ENCODE results near the gene HOXB1.
"Not testable (repeated sequence)": the region's sequence is repeated elsewhere in the genome, so short reads cannot be mapped to it uniquely, and the experiment has no call there.

HOXB1 gene

GRCh38 chr17:48515925-48516900, 14.6 kb downstream of the HOXB1 start:
- DNase-seq: no peak

GRCh38 chr17:48514477-48514876, 16.3 kb downstream of the HOXB1 start:
- no peak for DNase-seq

GRCh38 chr17:48513666-48514455, 16.9 kb downstream of the HOXB1 start:
- DNase-seq: no peak

- DNase-seq: no peak
Observed at GRCh38 chr17:48513097-48513496, 17.7 kb downstream of the HOXB1 start.

- no peak for DNase-seq
Observed at GRCh38 chr17:48510761-48511604, 19.8 kb downstream of the HOXB1 start.

- no peak for DNase-seq
Observed at GRCh38 chr17:48510381-48510760, 20.4 kb downstream of the HOXB1 start.

GRCh38 chr17:48509708-48510107, 21.1 kb downstream of the HOXB1 start:
- not testable (repeated sequence) for DNase-seq

- no peak for DNase-seq
Observed at GRCh38 chr17:48506246-48506645, 24.6 kb downstream of the HOXB1 start.

GRCh38 chr17:48505788-48506187, 25.0 kb downstream of the HOXB1 start:
- peak; percentile 63 for DNase-seq

- DNase-seq: no peak
Observed at GRCh38 chr17:48504953-48505352, 25.9 kb downstream of the HOXB1 start.

- no peak for DNase-seq
Observed at GRCh38 chr17:48503747-48504146, 27.1 kb downstream of the HOXB1 start.

- no peak for DNase-seq
Observed at GRCh38 chr17:48502901-48503300, 27.9 kb downstream of the HOXB1 start.

- no peak for DNase-seq
Observed at GRCh38 chr17:48502312-48502711, 28.5 kb downstream of the HOXB1 start.

- DNase-seq: no peak
Observed at GRCh38 chr17:48500435-48501426, 30.1 kb downstream of the HOXB1 start.

- DNase-seq: no peak
Observed at GRCh38 chr17:48499735-48500434, 30.9 kb downstream of the HOXB1 start.

GRCh38 chr17:48499248-48499647, 31.6 kb downstream of the HOXB1 start:
- no peak for DNase-seq

GRCh38 chr17:48498164-48498850, 32.5 kb downstream of the HOXB1 start:
- DNase-seq: no peak

- no peak for DNase-seq
Observed at GRCh38 chr17:48497103-48497502, 33.7 kb downstream of the HOXB1 start.

GRCh38 chr17:48494335-48494734, 36.5 kb downstream of the HOXB1 start:
- no peak for DNase-seq

All from suppressor macrophage treated with lipopolysaccharide for 4 hours (primary cell).